ENCODE data around the gene IL32. TPM values are rescaled to one million over a fixed set of nuclear protein-coding genes. Genes with fewer than 3 reads are reported as not detected.

IL32 gene
- total RNA-seq, 2 experiments from 2014 or later: 378 to 383 TPM

- CTCF ChIA-PET: interaction anchor here (0.9 to 9.0 kb wide), 10 partner anchors 14 to 103 kb away, joined by 3 to 181 read pairs (median 12); partner anchors contain the start of genes MMP25, PKMYT1 and ZSCAN10
- no peak for TF ChIP-seq CTCF (IDR thresholded peaks at IDR 0.05)
- Mint-ChIP-seq H3K4me3 (peak overlapping the region; percentile 52), H3K9me3 (no peaks in the 10 kb centered on the region), H3K27me3 (peaks cover 54% of the 10 kb centered on the region), H3K4me1 (ENCODE audit: low read depth) (peaks cover 27% of the 10 kb centered on the region), H3K27ac (no peak overlapping the region), H3K36me3 (ENCODE audit: low read depth) (peaks cover 18% of the 10 kb centered on the region)
- Histone ChIP-seq H3K27ac (ENCODE audit: low read depth in 1 of 2, low read length in 2 of 2) (no peak overlapping the region), H3K9me3 (ENCODE audit: control insufficient read depth in 1 of 2, insufficient read depth in 1 of 2, low read length in 2 of 2) (peaks cover 0 to 13% of the 10 kb centered on the region in 2 experiments), H3K27me3 (ENCODE audit: control insufficient read depth in 1 of 2, insufficient read depth in 2 of 2, low read length in 2 of 2) (peaks cover 47 to 48% of the 10 kb centered on the region in 2 experiments), H3K4me1 (ENCODE audit: insufficient read depth, low read length) (peaks cover 35% of the 10 kb centered on the region), H3K4me3 (ENCODE audit: low read length) (no peak overlapping the region), H3K36me3 (ENCODE audit: insufficient read depth, low read length) (peaks cover 20% of the 10 kb centered on the region)
- POLR2A ChIA-PET: interaction anchor here (0.7 to 4.5 kb wide), 11 partner anchors 7 to 253 kb away, joined by 3 to 24 read pairs (median 5); partner anchors contain the start of genes HCFC1R1, PKMYT1, THOC6 and TNFRSF12A
- intact Hi-C loops (cut with DNase I, micrococcal nuclease): no loop called here
- ATAC-seq (ENCODE audit: poor library complexity) (no peak), DNase-seq (peak in 1 of 14 experiments; percentile 37)
Measured at GRCh38 chr16:3030222-3031212, 34.9 kb upstream of the IL32 start.

- ATAC-seq (ENCODE audit: poor library complexity) (no peak), DNase-seq (peak in 1 of 14 experiments; percentile 25)
- POLR2A ChIA-PET: interaction anchor here (1.6 kb wide), 2 partner anchors 42 to 118 kb away, joined by 5 to 8 read pairs; no protein-coding TSS in a partner anchor
- H3K27me3 Mint-ChIP-seq: peaks cover 69% of the 10 kb centered on the region
- Histone ChIP-seq H3K4me1 (ENCODE audit: insufficient read depth, low read length) (peaks cover 46% of the 10 kb centered on the region), H3K27me3 (ENCODE audit: control insufficient read depth in 1 of 2, insufficient read depth in 2 of 2, low read length in 2 of 2) (peaks cover 65 to 68% of the 10 kb centered on the region in 2 experiments), H3K9me3 (ENCODE audit: control insufficient read depth in 1 of 2, insufficient read depth in 1 of 2, low read length in 2 of 2) (peaks cover 0 to 22% of the 10 kb centered on the region in 2 experiments), H3K4me3 (ENCODE audit: low read length) (no peak overlapping the region), H3K36me3 (ENCODE audit: insufficient read depth, low read length) (no peaks in the 10 kb centered on the region), H3K27ac (ENCODE audit: low read depth in 1 of 2, low read length in 2 of 2) (no peak overlapping the region)
- TF ChIP-seq CTCF (IDR thresholded peaks at IDR 0.05): no peak
- CTCF ChIA-PET: interaction anchor here (1.4 to 9.0 kb wide), 5 partner anchors 9 to 99 kb away, joined by 4 to 181 read pairs (median 5); no protein-coding TSS in a partner anchor
- H3K9me3 Mint-ChIP-seq: no peaks in the 10 kb centered on the region
- H3K4me1 Mint-ChIP-seq (ENCODE audit: low read depth): peaks cover 36% of the 10 kb centered on the region
- H3K27ac Mint-ChIP-seq: no peak overlapping the region
- intact Hi-C loops (cut with DNase I, micrococcal nuclease): no loop called here
- no peaks in the 10 kb centered on the region for H3K36me3 Mint-ChIP-seq (ENCODE audit: low read depth)
- H3K4me3 Mint-ChIP-seq: no peak overlapping the region
Measured at GRCh38 chr16:3032624-3033023, 32.8 kb upstream of the IL32 start.

GRCh38 chr16:3035289-3035971, 30.0 kb upstream of the IL32 start:
- peaks cover 80% of the 10 kb centered on the region for H3K27me3 Mint-ChIP-seq
- no peak for ATAC-seq (ENCODE audit: poor library complexity)
- intact Hi-C loops (cut with DNase I, micrococcal nuclease): no loop called here
- Histone ChIP-seq H3K4me1 (ENCODE audit: insufficient read depth, low read length) (peaks cover 20% of the 10 kb centered on the region), H3K4me3 (ENCODE audit: low read length) (no peak overlapping the region), H3K9me3 (ENCODE audit: control insufficient read depth in 1 of 2, insufficient read depth in 1 of 2, low read length in 2 of 2) (peaks cover 0 to 25% of the 10 kb centered on the region in 2 experiments), H3K27ac (ENCODE audit: low read depth in 1 of 2, low read length in 2 of 2) (no peak overlapping the region), H3K27me3 (ENCODE audit: control insufficient read depth in 1 of 2, insufficient read depth in 2 of 2, low read length in 2 of 2) (peaks cover 72 to 82% of the 10 kb centered on the region in 2 experiments), H3K36me3 (ENCODE audit: insufficient read depth, low read length) (no peaks in the 10 kb centered on the region)
- peaks cover 17% of the 10 kb centered on the region for H3K4me1 Mint-ChIP-seq (ENCODE audit: low read depth)
- ChIA-PET CTCF (interaction anchor here (1.2 to 3.0 kb wide), 2 partner anchors 94 to 1218 kb away, joined by 3 to 14 read pairs; no protein-coding TSS in a partner anchor), POLR2A (interaction anchor here (1.0 to 2.1 kb wide), 2 partner anchors 10 to 94 kb away, joined by 3 to 7 read pairs; no protein-coding TSS in a partner anchor)
- no peak for TF ChIP-seq CTCF (IDR thresholded peaks at IDR 0.05)
- peak in 1 of 14 experiments; percentile 23 for DNase-seq
- no peaks in the 10 kb centered on the region for H3K36me3 Mint-ChIP-seq (ENCODE audit: low read depth)
- H3K27ac Mint-ChIP-seq: no peak overlapping the region
- no peaks in the 10 kb centered on the region for H3K9me3 Mint-ChIP-seq
- H3K4me3 Mint-ChIP-seq: no peak overlapping the region
